ENCODE results near the gene OR4K1.
"Not testable (repeated sequence)": the region's sequence is repeated elsewhere in the genome, so short reads cannot be mapped to it uniquely, and the experiment has no call there.

The OR4K1 gene

GRCh38 chr14:19920021-19920657 lies 10.6 kb upstream of the OR4K1 start, which contains the start of gene OR4K5:
OR4K5 (plus strand) TSS chr14:19920607; CDS start chr14:19920607, 0 bp downstream.
- DNase-seq (ENCODE audit: insufficient read length, low spot score) (no peak), FAIRE-seq (no peak)
- TF ChIP-seq POLR2A (IDR thresholded peaks at IDR 0.05; ENCODE audit: low read depth, low read length) (no peak), TAF1 (IDR thresholded peaks at IDR 0.05; ENCODE audit: low read depth, low read length) (no peak), PAX5 (IDR thresholded peaks at IDR 0.05; ENCODE audit: insufficient read depth, low read length, severe bottlenecking) (no peak), POLR2AphosphoS5 (IDR thresholded peaks at IDR 0.05; ENCODE audit: low read depth, low read length) (no peak), SPI1 (IDR thresholded peaks at IDR 0.05; ENCODE audit: low read depth, low read length) (no peak), POU2F2 (IDR thresholded peaks at IDR 0.05; ENCODE audit: low read depth, low read length) (no peak)

DNA sequence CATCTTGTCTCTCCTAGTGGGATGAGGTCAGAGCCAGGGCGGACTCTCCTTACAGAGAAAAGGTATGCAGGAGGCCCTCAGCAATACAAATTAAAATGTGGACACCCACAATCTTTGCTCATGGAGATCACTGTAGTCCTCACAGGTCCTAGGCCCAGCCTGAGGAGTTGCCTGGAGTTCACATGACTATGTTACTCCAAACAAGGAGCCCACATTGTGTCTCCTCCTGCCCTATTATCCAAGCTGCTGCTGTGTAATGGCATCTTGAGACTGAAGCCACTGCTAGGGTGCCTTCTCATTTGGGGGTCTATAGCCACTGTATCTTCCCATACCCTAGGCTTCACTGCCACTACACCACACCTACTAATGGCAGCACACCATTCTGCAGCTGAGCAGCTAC lies 11.0 kb downstream of the OR4K1 start:
- DNase-seq (ENCODE audit: insufficient read length, low spot score) (no peak), FAIRE-seq (no peak)
- TF ChIP-seq SPI1 (IDR thresholded peaks at IDR 0.05; ENCODE audit: low read depth, low read length) (no peak), POLR2AphosphoS5 (IDR thresholded peaks at IDR 0.05; ENCODE audit: low read depth, low read length) (no peak), POLR2A (IDR thresholded peaks at IDR 0.05; ENCODE audit: low read depth, low read length) (no peak), TAF1 (IDR thresholded peaks at IDR 0.05; ENCODE audit: low read depth, low read length) (no peak), POU2F2 (IDR thresholded peaks at IDR 0.05; ENCODE audit: low read depth, low read length) (no peak), PAX5 (IDR thresholded peaks at IDR 0.05; ENCODE audit: insufficient read depth, low read length, severe bottlenecking) (no peak)

DNA sequence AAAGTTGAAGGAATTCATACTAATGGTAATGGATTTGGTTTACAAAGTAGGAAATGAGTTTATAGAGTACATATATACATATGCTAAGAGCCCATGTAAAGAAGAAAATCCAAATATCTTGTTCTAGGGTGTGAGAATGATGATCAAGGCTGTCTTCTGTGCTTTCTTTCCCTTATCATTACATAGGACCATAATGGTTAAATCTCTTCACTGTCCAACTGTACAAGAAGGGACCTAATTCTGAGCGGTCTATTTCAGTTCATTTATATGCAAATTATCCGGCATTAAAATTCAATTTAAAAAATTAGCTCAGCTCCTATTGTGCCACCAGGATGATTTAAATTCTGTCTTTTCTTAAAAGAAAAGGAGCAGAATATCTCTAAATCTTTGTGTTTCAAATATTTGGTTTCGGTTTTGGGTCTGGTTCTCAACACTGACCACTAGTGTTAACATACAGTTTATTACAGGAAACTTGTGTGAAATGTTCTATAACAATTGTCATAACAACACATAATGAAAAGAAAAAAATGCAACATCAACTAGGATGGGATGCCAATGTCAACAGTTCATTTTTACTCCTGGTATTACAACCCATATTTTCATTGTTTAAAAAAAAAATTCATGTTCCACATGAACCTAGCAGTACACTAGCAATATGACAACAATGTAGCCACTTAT lies 16.8 kb downstream of the OR4K1 start:
- TF ChIP-seq POLR2AphosphoS5 (IDR thresholded peaks at IDR 0.05; ENCODE audit: low read depth, low read length) (no peak), SPI1 (IDR thresholded peaks at IDR 0.05; ENCODE audit: low read depth, low read length) (no peak), PAX5 (IDR thresholded peaks at IDR 0.05; ENCODE audit: insufficient read depth, low read length, severe bottlenecking) (no peak), TAF1 (IDR thresholded peaks at IDR 0.05; ENCODE audit: low read depth, low read length) (no peak)
- FAIRE-seq (no peak), DNase-seq (ENCODE audit: insufficient read length, low spot score) (no peak)

- TF ChIP-seq POU2F2 (IDR thresholded peaks at IDR 0.05; ENCODE audit: low read depth, low read length) (no peak), TAF1 (IDR thresholded peaks at IDR 0.05; ENCODE audit: low read depth, low read length) (no peak), PAX5 (IDR thresholded peaks at IDR 0.05; ENCODE audit: insufficient read depth, low read length, severe bottlenecking) (no peak), POLR2AphosphoS5 (IDR thresholded peaks at IDR 0.05; ENCODE audit: low read depth, low read length) (no peak), POLR2A (IDR thresholded peaks at IDR 0.05; ENCODE audit: low read depth, low read length) (no peak), SPI1 (IDR thresholded peaks at IDR 0.05; ENCODE audit: low read depth, low read length) (no peak)
- no peak for DNase-seq (ENCODE audit: insufficient read length, low spot score)
- no peak for FAIRE-seq
These were observed 18.5 kb downstream of the OR4K1 start for GRCh38 chr14:19949218-19949617.

DNA sequence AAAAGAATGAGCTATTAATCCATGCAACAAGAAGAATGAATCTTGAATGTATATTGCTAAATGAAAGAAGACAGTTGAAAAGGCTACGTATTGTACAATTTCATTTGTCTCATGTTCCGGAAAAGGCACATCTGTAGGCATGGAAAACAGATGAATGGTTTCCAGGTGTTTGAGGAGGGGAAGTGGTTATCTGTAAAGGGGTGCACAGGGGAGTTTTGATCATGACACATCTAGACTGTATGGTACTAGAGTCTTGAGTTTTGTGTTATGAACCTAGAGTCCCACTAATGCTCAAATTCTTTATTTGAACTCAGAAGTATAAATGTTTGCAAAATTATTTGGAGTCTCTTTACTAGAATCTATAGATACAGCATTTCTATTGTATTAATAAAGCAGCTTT lies 39.0 kb downstream of the OR4K1 start:
- not testable (repeated sequence) for FAIRE-seq; DNase-seq (ENCODE audit: insufficient read length, low spot score)

GRCh38 chr14:19974844-19975243 lies 44.1 kb downstream of the OR4K1 start:
- no peak for TF ChIP-seq TAF1 (IDR thresholded peaks at IDR 0.05; ENCODE audit: low read depth, low read length)
- TF ChIP-seq POLR2AphosphoS5 (IDR thresholded peaks at IDR 0.05; ENCODE audit: low read depth, low read length): no peak
- TF ChIP-seq POLR2A (IDR thresholded peaks at IDR 0.05; ENCODE audit: low read depth, low read length): no peak
- no peak for TF ChIP-seq PAX5 (IDR thresholded peaks at IDR 0.05; ENCODE audit: insufficient read depth, low read length, severe bottlenecking)
- no peak for TF ChIP-seq SPI1 (IDR thresholded peaks at IDR 0.05; ENCODE audit: low read depth, low read length)
- TF ChIP-seq POU2F2 (IDR thresholded peaks at IDR 0.05; ENCODE audit: low read depth, low read length): no peak
- DNase-seq (ENCODE audit: insufficient read length, low spot score): no peak
- no peak for FAIRE-seq

DNA sequence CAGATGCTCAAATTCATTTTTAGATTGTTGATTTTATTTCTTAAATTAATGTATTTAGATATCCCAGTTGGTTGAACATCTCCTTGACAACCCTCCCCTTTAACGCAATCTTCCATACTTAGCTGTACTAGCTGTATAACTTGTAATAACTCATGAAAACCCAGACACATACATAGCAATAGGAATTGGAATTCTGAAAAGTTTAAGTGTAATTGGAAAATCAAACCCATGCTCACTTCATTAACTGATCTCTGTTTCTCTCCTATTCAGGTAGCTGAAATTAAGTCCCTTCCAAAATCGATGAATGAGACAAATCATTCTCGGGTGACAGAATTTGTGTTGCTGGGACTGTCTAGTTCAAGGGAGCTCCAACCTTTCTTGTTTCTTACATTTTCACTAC lies 44.6 kb downstream of the OR4K1 start, which contains the start of gene OR4K15:
Gene OR4K15 (plus strand): TSS at position 301 of the 400 bp plus-strand sequence. CDS start 0 bp downstream, at position 301.
- FAIRE-seq (no peak), DNase-seq (ENCODE audit: insufficient read length, low spot score) (no peak)
- TF ChIP-seq TAF1 (IDR thresholded peaks at IDR 0.05; ENCODE audit: low read depth, low read length): no peak
- no peak for TF ChIP-seq PAX5 (IDR thresholded peaks at IDR 0.05; ENCODE audit: insufficient read depth, low read length, severe bottlenecking)
- TF ChIP-seq POU2F2 (IDR thresholded peaks at IDR 0.05; ENCODE audit: low read depth, low read length): no peak
- no peak for TF ChIP-seq POLR2AphosphoS5 (IDR thresholded peaks at IDR 0.05; ENCODE audit: low read depth, low read length)
- TF ChIP-seq POLR2A (IDR thresholded peaks at IDR 0.05; ENCODE audit: low read depth, low read length): no peak
- no peak for TF ChIP-seq SPI1 (IDR thresholded peaks at IDR 0.05; ENCODE audit: low read depth, low read length)

All from GM12891 (cell line).